ENCODE measurements around the gene NDRG2.
A peak's percentile ranks its signal among the peaks of the same experiment; 100 is the strongest.
"Not testable (repeated sequence)": the region's sequence is repeated elsewhere in the genome, so short reads cannot be mapped to it uniquely, and the experiment has no call there.

NDRG2 gene

DNA sequence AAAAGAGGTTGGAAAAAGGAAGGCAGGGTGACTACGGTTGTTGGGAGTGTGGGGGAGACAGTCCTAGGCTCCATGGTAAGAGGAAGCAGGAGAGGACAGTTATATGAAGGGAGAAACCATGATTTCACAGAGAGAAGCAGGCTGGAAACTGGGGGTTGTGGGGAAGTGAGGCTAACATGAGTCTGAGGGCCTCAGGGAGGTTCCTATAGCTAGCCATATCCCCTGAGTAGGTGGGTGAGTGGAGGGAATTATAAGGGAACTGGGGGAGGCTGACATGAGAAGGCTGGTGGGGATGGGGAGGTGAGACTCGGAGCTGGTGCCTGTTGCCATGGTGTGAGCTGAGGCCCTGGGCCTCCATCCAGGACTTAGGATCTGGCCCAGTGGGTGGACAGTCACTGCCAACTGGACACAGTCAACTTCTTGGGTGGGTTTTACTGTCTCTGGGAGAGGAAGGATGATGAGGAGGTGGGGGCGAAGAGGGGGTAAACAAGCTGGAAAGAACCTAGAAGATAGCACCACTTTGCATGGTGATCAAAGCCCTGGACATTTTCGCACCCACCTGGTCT is 8.4 kb upstream of the NDRG2 start:
- no peak for DNase-seq

DNA sequence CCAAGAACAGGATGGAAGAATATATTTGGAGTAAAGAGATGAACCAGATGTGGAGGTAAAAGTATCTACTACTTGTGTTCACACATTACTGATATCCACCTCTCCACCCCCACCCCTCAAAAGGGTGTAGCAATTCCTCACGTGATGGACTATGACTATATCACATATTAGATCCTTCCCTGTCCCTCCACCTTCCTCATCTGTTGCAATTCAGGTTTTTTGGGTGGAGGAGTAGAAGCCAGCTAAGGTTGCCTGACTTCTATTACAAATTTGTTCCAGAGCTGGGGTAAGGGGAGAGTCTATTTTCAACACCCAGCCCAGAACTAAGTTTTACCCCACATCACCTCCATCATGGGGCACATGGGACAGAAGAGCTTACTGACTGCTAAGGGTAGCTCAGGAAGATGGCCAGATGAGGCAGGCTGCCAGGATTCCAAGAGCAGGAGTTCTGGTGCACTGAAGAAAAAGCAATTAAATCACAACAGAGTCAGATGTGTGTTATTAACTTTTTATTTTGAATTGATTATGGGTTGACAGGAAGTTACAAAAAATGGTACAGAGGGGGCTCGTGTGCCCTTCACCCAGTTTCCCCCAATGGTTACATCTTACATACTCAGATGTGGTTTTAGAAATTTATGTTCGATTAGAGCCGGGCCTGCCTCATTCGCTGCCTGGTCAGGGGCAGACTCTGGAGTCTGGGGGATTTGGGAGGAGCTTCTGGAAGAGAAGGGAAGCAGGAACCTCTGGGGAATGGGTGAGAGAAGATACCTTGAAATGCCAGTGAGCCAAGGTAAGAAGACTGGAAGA is 7.7 kb upstream of the NDRG2 start:
- no peak for DNase-seq

DNA sequence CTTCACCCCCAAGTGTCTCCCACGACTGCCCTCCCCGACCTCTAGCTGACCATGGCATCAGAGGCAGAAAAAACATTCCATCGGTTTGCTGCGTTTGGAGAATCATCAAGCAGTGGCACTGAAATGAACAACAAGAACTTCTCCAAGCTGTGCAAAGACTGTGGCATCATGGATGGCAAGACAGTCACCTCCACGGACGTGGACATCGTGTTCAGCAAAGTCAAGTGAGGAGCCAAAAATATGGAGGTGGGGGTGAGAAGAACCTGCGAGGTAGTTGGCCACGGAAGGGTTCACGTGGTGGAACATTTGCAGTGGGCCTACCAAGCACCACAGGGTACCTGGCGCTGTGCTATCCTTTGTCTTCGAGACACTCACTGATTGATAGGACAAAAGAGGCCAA is 5.7 kb upstream of the NDRG2 start:
- DNase-seq, result no peak

DNA sequence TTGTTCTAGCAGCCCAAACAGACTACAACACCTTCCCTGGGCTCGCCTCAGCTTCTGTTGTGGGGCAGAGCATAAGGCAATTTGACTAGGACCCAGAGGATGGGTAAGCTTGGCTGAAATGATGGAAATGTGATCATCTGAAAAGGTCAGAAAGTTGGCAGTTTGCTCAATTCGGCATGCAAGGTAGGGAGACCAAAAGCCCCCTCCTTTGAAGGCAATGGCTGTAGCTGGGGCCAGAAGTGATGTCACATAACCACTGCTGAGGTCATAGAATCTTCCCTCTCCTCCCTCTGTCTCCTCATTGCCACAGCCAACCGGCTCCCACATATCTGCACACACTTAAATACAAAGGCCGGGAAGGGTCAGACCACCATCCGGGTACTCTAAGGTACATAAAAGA is 5.1 kb upstream of the NDRG2 start, which contains the start of gene TPPP2:
TPPP2 (plus strand) TSS at position 301 of the 400 bp plus-strand sequence. CDS start 365 bp downstream, outside the sequence.
- DNase-seq, result no peak

DNA sequence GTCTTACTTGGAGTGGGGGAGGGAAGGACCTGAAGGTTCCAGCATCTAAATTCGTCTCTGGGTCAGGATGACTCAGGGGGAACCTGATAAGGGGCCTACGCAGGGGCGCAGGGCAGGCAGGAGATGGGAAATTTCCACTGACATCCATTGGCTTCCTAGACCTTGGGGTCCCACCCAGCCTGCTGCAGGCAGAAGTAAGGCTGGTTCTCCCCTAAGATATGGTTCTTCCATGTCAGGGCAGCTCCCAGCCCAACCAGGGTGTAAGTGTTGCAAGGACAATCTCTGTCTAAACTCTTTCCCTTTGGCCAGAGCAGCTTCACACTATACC is 2.1 kb upstream of the NDRG2 start:
- DNase-seq, result no peak

DNA sequence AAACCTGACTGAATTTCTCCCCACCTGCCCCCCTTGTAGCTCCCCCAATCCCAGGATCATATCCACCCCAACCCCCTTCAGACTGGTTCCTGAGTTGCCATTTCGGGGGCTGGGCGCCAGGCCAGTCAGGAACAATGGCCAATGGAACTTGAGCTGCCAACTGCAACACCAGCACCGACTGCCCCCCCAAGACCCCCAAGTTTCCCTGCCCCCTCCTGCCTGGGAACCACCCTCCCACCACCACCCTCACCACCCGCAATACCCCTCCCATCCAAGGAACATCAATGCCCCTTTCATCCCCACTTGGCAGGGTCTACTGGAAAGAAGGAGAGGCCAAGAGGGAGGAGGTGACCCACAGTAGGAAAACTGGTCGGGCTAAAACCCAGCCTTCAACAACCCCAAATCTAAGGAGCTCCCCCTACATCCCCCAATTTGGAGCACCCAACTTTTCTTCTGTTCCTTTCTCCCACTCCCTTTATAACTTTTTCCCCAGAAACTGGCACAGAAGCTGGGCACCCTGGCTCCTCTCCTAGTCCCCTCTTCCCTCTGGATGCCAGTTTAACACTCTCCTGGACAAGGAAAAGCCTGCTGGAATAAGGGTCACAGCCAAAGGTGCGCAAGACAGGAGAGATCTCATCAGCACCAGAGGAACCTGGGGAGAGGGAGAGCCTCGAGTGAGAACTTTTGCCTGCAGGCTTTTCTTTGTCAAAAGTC is 1.6 kb upstream of the NDRG2 start:
- no peak for DNase-seq

DNA sequence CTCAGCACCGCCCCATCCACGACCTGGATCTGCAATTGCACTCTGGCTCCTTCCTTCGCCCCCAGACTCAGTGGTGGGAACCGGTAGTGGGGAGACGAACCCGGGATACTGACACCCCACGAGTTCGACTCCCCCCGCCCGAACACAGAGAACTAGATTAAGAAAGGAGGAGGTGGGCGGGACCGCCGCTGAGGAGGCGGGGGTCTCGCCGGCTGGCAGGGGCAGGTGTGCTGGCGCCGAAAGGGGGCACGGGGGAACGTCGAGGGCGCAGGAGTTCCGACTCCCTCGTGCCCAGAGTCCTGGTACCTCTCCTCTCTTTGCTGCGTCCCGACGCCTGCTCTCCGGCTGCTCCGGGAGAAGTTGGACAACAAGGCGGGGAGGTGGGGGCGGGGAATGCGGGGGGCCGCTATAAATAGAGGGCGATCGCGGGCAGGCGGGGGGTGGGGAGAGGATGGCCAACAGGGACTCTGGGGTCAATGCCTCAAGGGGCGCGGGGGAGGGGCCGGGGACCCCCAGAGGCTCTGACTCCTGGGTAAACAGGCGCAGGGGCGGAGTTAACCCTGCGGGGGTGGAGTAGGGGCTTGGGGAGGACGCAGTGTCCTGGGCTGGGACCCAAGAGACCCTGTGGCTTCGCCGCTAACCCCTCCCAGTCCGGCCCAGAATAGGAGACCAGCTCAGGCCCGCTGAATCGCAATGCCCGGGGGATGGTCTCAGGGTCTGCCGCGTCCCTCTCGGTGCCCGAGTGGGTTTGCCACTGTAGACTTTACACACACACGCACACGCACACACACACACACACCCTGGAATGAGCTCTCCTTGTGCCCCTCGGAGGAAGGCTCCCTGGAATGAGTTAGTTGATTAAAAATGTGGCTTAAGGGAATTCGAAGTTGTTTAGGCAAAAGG is 761 bp upstream of the NDRG2 start:
- no peak for DNase-seq

DNA sequence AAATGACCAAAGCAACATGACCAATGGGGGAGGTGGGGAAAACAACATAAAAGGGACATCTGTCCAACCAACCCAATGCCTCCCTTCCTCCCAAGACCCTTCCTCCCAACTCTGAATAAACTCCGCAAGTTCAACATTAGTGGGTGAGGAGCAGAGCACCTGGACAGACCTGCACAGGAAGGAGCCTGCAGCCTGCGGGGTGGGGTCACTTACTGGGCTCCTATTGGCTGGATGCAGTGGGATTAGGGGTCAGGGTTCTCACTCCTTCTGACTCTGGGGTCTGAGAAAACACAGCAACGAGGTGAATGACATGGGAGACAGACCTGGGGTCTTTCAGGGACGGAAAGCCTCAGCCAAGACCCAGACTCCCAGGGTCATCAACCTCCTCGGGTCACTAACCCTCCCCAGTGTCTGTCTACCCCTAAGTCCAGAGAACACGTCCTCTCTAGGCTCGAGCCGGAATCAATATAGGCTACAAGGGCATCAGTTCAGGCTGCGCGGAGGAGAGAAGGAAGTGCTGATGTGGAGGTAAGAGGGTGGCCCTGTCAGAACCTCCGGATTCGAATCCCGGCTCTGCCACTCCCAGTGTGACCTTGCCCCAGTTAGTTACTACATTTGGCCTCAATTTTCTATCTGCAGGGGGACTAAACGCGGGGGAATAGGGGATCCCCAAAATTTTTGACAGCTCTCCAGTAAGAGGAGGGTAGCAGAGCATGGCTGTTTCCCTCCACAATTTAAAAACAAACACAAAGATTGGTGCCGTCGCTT is 860 bp downstream of the NDRG2 start:
- peak in 1 of 2 experiments; percentile 35 for DNase-seq

DNA sequence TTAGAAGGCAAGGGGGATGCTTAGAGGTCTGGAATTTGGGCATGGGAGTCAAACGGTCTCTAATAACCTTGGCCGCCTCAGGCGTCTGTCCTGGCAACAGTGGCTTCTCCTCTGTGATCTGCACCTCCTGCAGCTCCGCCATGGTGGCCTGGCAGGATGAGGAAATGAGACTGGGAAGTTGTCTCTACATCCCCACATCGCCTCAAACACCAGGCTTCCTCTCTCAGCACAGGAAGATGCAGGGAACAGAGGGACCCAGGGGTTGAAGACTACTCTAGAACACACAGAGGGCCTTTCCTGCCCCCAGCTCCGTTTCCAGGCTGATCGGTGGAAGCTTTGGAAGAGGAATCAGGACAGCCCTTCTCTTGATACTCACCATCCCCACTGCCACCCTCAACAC is 1.7 kb downstream of the NDRG2 start:
- no peak for DNase-seq

DNA sequence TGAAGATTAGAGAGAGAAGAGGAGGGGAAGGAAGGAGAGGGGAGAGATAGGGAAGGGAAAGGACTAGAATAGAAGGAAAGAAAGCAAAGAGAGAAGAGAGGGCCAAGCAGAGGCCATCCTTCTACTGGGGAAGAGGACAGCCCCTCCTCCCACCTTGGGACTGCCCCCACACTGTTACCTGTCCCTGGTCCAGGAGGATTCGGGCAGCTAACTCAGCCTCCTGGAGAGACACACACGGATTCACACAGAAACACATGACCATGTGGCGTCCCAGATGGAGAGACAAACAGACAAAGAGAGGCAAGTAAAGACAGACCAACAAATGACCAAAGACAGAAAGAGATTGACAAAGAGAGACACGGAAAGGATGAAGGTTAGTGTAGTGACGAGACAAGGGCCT is 2.2 kb downstream of the NDRG2 start:
- DNase-seq, result no peak

DNA sequence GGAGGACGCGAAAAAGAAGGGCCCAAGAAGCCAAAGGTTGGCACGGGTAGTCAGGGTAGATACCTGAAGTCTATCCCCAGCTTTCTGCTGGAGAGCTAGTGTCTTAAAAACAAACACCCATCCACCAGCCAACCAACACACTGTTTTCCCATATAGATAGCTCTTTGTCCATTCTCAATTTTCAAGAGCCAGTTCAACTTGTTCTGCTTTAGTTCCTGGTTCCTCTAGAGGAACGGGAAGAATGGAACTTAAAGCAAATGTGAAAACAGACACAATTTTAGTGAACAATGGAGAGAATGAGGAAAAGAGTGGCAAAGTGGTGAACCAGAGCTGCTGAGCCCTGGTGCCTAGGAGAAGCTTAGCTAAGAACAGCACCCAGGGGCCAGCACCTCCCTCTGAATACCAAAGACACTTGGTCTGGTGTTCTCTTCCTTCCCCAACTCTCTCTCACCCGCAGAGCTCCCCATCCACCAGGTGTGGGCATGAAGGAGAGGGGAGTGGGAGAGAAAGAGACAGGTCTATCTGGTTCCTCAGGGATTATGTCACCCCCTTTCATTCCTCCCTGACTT is 3.8 kb downstream of the NDRG2 start:
- no peak for DNase-seq

DNA sequence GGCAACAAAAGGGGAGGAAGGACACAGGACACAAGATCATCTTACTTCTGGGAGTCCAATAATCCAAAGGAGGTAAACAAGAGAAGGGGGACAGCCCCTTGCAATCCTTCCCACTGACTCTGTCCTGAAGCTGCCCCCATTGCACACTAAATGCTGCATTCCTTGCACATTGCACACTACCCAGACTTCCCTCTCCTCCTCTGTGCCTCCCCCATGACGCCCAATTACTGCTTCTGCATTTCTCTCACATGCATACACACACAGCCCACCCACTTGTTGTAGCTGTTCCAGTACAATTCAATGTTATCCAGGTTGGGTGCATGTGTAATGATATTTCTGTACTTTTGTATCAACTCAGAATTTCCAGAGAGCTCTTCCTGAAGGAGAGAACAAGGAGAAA is 5.5 kb downstream of the NDRG2 start:
- DNase-seq, result no peak

DNA sequence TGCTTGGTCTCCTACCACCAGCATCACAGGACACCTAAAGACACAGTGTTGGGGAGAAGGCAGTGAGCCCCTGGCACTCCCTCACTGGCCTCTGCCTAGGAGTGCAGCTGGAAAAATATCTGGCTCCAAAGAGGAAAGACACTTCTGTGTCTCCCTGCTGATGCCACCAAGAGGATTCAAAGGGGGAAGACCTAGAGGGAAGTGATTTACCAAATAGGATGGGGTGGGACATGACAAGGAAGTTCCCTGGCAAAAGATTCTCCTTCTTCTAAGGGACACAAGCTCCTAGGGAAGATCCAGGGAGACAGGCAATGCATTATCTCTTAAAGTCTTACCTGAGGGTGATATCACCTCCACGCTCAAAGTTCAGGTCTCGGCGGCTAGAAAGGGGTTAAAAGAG is 6.1 kb downstream of the NDRG2 start:
- DNase-seq, result no peak

DNA sequence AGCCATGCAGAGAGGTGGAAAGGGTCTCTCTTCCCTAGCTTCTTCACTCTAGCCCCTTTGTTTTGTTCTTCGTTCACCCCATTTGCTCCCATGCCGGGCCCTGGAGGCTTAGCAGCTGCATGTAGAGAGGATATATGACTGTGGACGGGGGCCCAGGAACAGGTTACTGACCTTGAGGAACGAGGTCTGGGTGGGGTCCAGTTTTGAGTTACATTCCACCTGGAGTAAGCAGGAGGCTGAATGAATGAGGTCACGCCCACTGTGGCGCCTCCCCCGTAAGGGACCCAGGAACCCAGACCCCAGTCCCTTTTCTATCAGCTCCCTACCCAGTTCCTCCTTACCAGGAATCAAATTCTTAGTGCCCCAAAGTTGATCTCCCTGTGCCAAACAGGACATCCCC is 6.6 kb downstream of the NDRG2 start:
- no peak for DNase-seq

DNA sequence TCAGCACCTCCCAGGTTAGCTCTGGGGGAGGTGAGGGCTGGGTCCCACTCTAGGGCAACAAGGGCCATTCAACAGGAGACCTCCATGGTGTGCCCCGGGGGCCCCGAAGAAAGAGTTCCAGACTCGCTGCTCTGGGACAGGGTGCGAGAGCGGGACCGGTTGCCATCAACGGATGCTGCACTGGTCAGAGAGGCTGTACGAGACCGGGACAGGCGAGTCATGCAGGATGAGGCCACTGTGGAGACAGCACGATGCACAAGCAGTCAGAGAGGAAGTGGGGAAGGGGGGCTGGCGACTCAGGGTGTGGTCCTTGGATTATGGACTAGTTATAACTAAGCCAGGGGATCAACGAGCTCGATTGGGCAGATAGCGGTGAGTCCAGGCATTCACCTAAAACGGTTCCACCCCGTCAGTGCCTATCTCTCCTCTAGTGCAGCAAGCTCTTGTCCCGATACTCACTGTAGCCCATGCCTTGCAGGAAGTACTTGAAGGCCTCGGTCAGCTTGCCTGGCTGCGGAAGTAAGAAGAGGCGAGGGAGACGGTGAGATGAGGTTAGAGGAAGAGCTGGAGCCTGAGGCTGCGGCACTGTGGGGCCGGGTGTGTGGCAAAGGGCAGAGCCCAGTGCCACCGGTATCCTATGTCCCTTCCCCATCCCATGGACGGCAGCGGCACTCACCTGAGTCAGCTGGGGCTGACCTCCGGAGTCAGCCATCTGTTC is 7.2 kb downstream of the NDRG2 start:
- DNase-seq, result no peak

DNA sequence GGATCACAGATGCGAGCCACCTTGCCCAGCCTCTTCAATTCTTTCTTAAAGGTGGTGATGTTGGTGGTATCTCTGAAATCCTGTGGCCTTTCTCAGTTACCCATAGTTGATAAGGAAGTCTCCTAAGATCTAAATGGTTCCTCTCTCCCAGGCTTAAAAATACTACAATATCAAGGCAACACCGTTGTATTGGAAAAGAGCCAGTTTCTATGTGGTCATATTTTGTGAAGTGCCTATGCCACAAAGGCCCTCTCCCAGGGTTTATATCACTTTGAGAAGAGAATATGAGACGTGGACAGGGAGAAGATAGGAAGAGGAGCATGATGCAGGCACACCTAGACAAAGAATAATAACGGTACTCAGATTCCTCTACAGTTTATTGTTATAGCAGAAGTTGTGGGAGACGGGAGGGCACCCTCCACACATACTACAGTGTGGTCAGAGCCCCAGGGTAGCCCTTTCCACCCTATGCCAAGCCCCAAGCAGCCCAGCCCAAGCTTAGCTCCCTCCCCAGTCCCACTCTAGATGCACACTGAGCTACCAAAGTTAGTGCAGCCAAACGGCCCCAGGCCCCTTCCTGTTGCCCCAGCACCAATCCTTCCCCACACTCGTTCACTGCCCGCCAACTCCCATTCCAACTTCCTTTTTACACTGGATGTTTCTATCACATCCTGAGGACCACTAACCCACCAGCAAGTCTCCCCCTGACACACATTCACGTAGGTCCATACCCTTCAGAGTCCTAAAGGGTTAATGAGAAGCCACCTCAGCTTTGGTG is 8.3 kb downstream of the NDRG2 start:
- no peak for DNase-seq

DNA sequence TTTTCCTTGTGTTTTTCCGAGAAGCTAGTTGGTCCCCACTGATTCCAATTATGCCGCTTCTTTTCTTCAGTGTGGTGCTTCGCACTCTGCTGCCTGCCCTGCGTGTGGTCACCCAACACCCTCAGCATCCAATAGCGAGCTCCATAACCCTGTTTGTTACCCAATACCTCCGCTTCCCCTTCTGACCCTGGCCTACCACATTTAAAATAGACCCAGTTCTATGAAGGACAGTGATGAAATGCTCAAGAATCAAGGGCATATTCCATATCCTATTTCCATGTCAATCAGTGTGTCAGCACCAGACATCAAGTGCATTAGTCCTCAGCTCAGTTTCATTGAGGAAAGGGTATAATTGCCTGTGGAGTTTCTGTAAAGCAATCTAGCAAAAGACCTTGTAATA is 9.5 kb downstream of the NDRG2 start:
- no peak for DNase-seq

DNA sequence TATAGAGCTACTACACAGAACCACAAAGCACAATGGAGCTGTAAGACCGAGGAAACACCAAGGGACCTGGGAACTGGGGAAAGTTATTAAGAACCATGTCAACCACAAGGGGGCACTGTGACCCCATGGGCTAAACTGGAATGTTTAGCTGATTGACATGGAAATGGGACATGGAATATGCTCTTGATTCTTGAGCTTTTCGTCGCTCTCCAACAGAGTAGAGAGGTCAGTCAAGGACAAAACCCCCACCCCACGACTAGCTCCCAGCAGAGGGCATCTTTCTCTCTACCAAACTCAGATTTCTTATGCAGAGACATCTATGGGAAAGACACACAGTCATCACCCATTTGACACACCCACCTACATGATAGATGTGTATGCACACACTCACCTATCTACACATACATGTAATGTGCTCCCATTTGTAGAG is 10.1 kb downstream of the NDRG2 start:
- DNase-seq, result peak; percentile 83 to 84

DNA sequence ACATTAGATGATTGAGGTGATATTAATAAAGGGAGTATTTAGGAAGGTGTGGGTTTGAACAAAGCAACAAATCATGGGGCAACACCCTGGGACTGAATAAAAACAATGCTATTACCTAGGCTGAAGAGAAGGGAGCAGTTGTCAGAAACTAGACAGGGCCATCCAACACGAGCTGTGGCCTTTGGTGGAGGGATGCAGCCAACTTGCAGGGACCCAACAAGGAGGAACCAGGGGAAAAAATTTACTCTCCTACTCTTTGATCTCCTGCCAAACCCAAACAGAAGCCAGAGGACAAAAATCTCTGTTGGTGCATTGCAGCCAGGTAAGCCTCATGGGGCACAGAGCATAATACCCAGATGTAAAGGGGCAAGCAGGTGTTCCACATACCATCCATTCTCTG is 13.7 kb downstream of the NDRG2 start:
- no peak for DNase-seq

DNA sequence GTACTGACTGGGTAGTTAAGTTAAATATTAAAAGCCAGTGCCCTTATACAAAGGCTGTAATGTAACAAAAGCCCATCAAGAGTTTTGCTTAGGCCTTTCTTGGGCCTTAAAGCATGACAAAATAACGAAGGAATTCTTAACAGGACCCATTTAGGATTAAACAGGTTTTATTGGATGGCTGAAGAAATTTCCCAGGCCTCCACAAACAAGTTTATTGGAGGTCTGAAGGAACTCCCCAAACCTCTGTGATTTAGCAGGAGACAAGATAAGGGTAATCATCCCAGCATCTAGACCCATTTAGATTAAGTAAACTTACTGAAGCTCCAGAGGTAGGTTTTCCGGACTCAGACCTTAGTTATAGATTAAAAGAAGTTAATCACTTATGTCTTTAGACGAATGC is 15.1 kb downstream of the NDRG2 start:
- not testable (repeated sequence) for DNase-seq
